RWPE1 (cell line): ENCODE measurements around the gene FSTL4.

Source experiments
- CTCF ChIA-PET: fragments of 350-600 bp; sonication (Branson Sonifier 250); formaldehyde crosslinking; extraction: SDS; loops from one replicate; lab custom pipeline; 2021; lab: Yijun Ruan, JAX
- POLR2A ChIA-PET: fragments of 400-600 bp; formaldehyde crosslinking; extraction: SDS; loops from one replicate; lab custom pipeline; 2020; ENCODE audit warnings: antibody characterized with exemption; ENCODE audit not compliant: low non-redundant PET; lab: Yijun Ruan, JAX
- DNase-seq: peaks from one replicate; pipeline ENCODE4 v3.0.0; 2012; ENCODE audit warnings: low spot score
- H3K27ac ChIP-seq: fragments of 450-650 bp; 2 replicates; pipeline ENCODE4 v1.5.1; 2017
- TF ChIP-seq, protein P1 (sequence below): fragments of 450-650 bp; conservative IDR thresholded peaks from 2 replicates; pipeline ENCODE4 v1.5.1; 2017; ENCODE audit warnings: low read depth, mild to moderate bottlenecking

Gene FSTL4

DNA sequence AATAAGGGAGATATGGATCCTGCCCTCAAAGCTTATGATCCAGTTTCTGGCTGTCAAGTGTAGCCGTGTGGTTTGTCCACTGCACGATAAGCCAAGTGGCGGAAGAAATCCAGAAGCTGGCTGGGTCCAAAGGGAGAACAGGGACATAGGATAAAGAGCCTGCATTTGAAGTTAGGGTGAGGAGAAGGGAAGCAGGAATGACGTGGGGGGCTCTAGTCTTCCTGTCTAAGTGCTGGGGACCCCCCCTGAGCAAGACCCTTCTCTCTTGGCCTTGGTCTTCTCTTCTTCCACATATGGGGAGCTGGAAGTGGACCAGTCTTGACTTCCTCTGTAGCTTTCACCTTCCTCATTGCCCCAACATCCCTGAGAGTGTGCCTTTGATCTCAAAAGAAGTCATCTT lies 186.6 kb downstream of the FSTL4 start:
- POLR2A ChIA-PET, result no interaction called here
- TF ChIP-seq, protein P1, sequence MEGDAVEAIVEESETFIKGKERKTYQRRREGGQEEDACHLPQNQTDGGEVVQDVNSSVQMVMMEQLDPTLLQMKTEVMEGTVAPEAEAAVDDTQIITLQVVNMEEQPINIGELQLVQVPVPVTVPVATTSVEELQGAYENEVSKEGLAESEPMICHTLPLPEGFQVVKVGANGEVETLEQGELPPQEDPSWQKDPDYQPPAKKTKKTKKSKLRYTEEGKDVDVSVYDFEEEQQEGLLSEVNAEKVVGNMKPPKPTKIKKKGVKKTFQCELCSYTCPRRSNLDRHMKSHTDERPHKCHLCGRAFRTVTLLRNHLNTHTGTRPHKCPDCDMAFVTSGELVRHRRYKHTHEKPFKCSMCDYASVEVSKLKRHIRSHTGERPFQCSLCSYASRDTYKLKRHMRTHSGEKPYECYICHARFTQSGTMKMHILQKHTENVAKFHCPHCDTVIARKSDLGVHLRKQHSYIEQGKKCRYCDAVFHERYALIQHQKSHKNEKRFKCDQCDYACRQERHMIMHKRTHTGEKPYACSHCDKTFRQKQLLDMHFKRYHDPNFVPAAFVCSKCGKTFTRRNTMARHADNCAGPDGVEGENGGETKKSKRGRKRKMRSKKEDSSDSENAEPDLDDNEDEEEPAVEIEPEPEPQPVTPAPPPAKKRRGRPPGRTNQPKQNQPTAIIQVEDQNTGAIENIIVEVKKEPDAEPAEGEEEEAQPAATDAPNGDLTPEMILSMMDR, result no peak
- H3K27ac ChIP-seq, result no peak overlapping the region
- CTCF ChIA-PET, result interaction anchor here (0.5 to 1.6 kb wide), 4 partner anchors 8 to 542 kb away, joined by 3 to 8 read pairs (median 4); no protein-coding TSS in a partner anchor
- DNase-seq, result no peak

DNA sequence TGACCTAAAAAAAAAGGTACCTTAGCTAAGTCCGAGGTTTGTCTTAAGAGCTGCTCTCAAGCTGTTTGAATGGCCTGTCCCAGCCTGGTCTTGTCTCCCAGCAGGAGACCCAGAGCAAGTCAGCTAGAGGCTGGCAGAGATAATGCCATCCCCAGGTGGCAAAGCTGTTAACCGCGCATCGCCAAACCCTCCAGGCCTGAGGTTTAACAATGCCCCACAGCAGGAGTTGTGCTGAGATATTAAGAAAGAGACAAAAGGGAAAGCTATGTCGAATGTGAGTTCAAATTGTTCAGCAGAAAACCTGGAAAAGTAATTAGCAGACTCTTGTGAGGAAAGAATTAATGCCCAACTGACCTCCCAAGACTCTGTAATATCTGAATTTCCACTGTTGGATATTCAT lies 187.1 kb downstream of the FSTL4 start:
- DNase-seq, result no peak
- POLR2A ChIA-PET, result no interaction called here
- CTCF ChIA-PET, result interaction anchor here (0.5 to 1.6 kb wide), 5 partner anchors 8 to 1303 kb away, joined by 3 to 8 read pairs (median 4); no protein-coding TSS in a partner anchor
- H3K27ac ChIP-seq, result no peak overlapping the region
- TF ChIP-seq, protein P1, result no peak

DNA sequence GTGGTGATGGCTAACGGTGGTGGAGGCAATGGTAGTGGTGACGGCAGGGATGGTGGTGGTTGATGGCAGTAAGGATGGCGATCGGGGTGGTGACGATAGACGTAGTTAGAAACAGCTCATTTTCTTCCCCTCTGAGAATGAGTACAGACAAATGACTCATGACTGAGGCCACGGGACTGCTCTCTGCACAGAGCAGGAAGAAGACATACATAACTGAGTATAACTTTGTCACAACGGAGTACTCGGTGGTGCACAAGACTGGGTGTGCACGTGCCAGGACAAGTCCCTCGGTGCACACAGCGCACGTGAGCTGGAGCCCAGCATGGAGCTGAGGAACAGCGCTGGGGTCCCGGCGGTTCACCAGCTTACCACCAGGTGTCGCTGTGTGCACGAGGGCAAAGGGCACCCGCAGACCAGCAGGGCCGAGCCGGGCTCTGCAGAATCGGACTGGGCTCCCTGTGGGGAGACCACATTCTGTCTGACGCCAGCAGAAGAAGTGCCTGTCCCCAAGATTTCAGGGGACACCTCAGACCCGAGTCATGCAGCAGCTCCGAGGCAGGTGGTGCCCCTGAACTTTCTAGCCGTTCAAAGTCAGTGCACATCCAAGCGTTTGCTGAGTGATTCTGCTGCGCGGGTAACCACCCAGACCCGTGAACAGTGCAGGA lies 188.6 kb downstream of the FSTL4 start:
- DNase-seq, result peak; percentile 73
- peak overlapping the region; percentile 54 for H3K27ac ChIP-seq
- CTCF ChIA-PET, result interaction anchor here (0.5 to 2.0 kb wide), 38 partner anchors 9 to 842 kb away, joined by 3 to 12 read pairs (median 4); no protein-coding TSS in a partner anchor
- POLR2A ChIA-PET, result no interaction called here
- TF ChIP-seq, protein P1, result peak; percentile 79; the same call in 1 of the 2 replicates

DNA sequence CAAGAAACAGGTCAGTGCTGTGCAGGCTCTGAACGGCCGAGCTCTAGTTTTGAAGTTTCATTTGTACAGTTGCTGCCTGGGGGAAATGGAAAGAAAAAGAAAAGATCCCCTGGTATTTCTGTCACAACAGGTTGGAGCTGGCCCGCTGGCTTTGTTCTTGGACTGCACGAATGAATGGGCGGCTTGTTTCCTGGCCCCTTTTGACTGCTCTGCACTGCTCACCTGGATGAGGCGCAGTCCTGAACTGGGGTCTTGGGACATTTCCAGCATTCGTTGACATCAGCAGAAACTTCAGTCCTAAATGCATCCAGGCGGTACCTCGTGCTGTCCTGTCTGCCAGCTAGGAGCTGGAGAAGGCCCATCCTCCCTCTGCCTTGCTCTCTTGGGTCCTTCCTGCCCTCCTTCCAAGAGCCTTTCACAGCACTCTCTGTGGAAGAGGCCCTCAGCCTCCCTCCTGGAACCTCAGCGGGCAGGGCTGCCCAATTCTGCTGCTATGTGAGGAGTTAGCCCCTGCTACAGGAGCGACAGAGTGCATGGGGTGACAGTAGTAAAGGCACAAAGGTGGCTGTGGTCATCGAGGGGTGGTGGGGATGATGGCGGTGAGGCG lies 189.2 kb downstream of the FSTL4 start:
- TF ChIP-seq, protein P1, result no peak
- ChIA-PET POLR2A (no interaction called here), CTCF (interaction anchor here (0.5 to 2.0 kb wide), 33 partner anchors 9 to 842 kb away, joined by 3 to 12 read pairs (median 4); no protein-coding TSS in a partner anchor)
- H3K27ac ChIP-seq, result peak overlapping the region; percentile 54
- no peak for DNase-seq

DNA sequence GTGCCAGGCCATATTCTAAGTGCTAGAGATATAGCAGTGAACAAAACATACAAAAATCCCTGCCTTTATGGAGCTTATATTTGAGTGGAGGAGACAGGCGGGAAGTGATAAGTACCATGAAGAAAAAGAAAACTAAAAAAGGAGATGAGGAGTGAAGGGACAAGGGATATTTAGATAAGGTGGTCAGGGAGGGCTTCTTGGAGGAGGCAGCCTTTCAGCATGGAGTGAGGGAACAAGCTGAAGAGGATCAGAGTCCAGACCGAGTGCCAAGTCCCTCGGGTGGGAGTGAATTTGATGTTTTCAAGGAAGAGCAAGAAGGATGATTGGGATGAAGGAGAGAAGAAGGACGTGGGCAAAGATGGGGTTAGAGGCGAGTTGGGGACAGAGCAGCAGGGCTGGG lies 190.5 kb downstream of the FSTL4 start:
- ChIA-PET CTCF (interaction anchor here (0.6 to 1.0 kb wide), 5 partner anchors 11 to 369 kb away, joined by 3 to 7 read pairs (median 3); no protein-coding TSS in a partner anchor), POLR2A (interaction anchor here (0.5 kb wide), 1 partner anchor 60 kb away, joined by 7 read pairs; no protein-coding TSS in a partner anchor)
- no peak overlapping the region for H3K27ac ChIP-seq
- DNase-seq, result no peak
- TF ChIP-seq, protein P1, result no peak

DNA sequence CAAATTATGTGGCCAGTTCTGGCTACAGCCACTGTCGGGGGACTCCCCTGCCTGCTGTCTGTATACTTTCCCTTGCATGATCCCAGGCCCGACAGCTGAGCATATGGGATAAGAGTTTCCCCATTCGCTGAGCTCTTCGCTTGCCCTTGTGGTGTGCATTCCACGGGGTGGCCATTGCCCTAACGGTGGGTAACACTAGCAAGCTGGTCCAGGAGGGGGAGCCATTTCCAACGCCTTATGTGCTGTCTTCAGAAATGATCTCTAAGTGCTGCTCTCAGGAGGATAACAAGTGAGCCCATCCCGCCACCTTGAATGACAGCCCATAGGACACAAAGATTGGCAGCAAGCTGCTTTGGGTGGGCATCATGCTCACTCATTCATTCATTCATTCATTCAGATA lies 190.9 kb downstream of the FSTL4 start:
- POLR2A ChIA-PET, result interaction anchor here (0.5 kb wide), 1 partner anchor 60 kb away, joined by 7 read pairs; no protein-coding TSS in a partner anchor
- DNase-seq, result no peak
- CTCF ChIA-PET, result interaction anchor here (0.6 to 1.0 kb wide), 3 partner anchors 36 to 368 kb away, joined by 3 to 7 read pairs (median 5); no protein-coding TSS in a partner anchor
- no peak overlapping the region for H3K27ac ChIP-seq
- TF ChIP-seq, protein P1, result no peak
